HEK293 (cell line): ENCODE data around the gene HMX2.
A peak's percentile ranks its signal among the peaks of the same experiment; 100 is the strongest.

Source experiments
- BCL11B ChIP-seq: fragments of 450-650 bp; formaldehyde crosslinking; IDR thresholded peaks from 2 replicates; pipeline ENCODE4 v1.5.1; 2016; ENCODE audit warnings: low read depth, missing biosample characterization, missing genetic modification characterization
- KLF16 ChIP-seq: fragments of 450-650 bp; formaldehyde crosslinking; IDR thresholded peaks from 2 replicates; pipeline ENCODE4 v1.5.1; 2017; ENCODE audit warnings: missing biosample characterization, missing genetic modification characterization
- KLF7 ChIP-seq: fragments of 450-650 bp; formaldehyde crosslinking; IDR thresholded peaks from 2 replicates; pipeline ENCODE4 v1.5.1; 2016; ENCODE audit warnings: missing biosample characterization, missing genetic modification characterization, borderline replicate concordance
- MEIS1 ChIP-seq: sonication (generic); formaldehyde crosslinking; IDR thresholded peaks from 2 replicates; pipeline ENCODE4 v1.8.1; 2022; ENCODE audit warnings: missing genetic modification reagents, mild to moderate bottlenecking, borderline replicate concordance
- SALL2 ChIP-seq: fragments of 450-650 bp; formaldehyde crosslinking; IDR thresholded peaks from 2 replicates; pipeline ENCODE4 v1.5.0; 2017; ENCODE audit warnings: missing biosample characterization, mild to moderate bottlenecking, missing genetic modification characterization, borderline replicate concordance
- SETDB1 ChIP-seq: IDR thresholded peaks from one replicate; pipeline ENCODE4 v1.6.1; 2017; ENCODE audit warnings: mild to moderate bottlenecking, low read length, moderate library complexity, mixed read lengths; ENCODE audit not compliant: insufficient read length
- TRIM28 ChIP-seq: IDR thresholded peaks from 2 replicates; pipeline ENCODE4 v1.6.1; 2011; ENCODE audit warnings: low read length, control low read depth, borderline replicate concordance
- ZBTB17 ChIP-seq: fragments of 450-650 bp; formaldehyde crosslinking; IDR thresholded peaks from 2 replicates; pipeline ENCODE4 v1.5.1; 2016; ENCODE audit warnings: missing biosample characterization, missing genetic modification characterization
- ZBTB21 ChIP-seq: fragments of 450-650 bp; formaldehyde crosslinking; IDR thresholded peaks from 2 replicates; pipeline ENCODE4 v1.5.1; 2017; ENCODE audit warnings: missing biosample characterization, missing genetic modification characterization
- ZIC2 ChIP-seq: fragments of 450-650 bp; formaldehyde crosslinking; IDR thresholded peaks from 2 replicates; pipeline ENCODE4 v1.5.1; 2016; ENCODE audit warnings: missing biosample characterization, missing genetic modification characterization
- ZNF140 ChIP-seq: fragments of 450-650 bp; formaldehyde crosslinking; IDR thresholded peaks from 2 replicates; pipeline ENCODE4 v1.5.1; 2016; ENCODE audit warnings: missing biosample characterization, missing genetic modification characterization
- ZNF2 ChIP-seq: fragments of 450-650 bp; formaldehyde crosslinking; IDR thresholded peaks from 2 replicates; pipeline ENCODE4 v1.5.1; 2016; ENCODE audit warnings: missing biosample characterization, missing genetic modification characterization
- ZNF202 ChIP-seq: fragments of 450-650 bp; formaldehyde crosslinking; IDR thresholded peaks from 2 replicates; pipeline ENCODE4 v1.5.1; 2016; ENCODE audit warnings: missing biosample characterization, missing genetic modification characterization, borderline replicate concordance
- ZNF248 ChIP-seq: fragments of 450-650 bp; formaldehyde crosslinking; IDR thresholded peaks from 2 replicates; pipeline ENCODE4 v1.5.1; 2017; ENCODE audit warnings: missing biosample characterization, missing genetic modification characterization
- ZNF274 ChIP-seq, 2 experiments: fragments of 200-500 bp in 1 of 2; fragments of 450-650 bp in 1 of 2; sonication (Bioruptor generic) in 1 of 2; formaldehyde crosslinking in 1 of 2; IDR thresholded peaks; 2 replicates each; pipeline versions ENCODE4 v1.5.1 to v1.6.1; 2014 to 2016; ENCODE audit warnings: borderline replicate concordance in 1 of 2, inconsistent platforms in 1 of 2, low read length in 1 of 2, missing biosample characterization in 1 of 2, missing genetic modification characterization in 1 of 2
- ZNF350 ChIP-seq: fragments of 450-650 bp; formaldehyde crosslinking; IDR thresholded peaks from 2 replicates; pipeline ENCODE4 v1.5.0; 2017; ENCODE audit warnings: missing biosample characterization, mild to moderate bottlenecking, missing genetic modification characterization
- ZNF416 ChIP-seq: fragments of 450-650 bp; formaldehyde crosslinking; IDR thresholded peaks from 2 replicates; pipeline ENCODE4 v1.5.1; 2016; ENCODE audit warnings: missing biosample characterization, missing genetic modification characterization
- ZNF426 ChIP-seq: fragments of 450-650 bp; formaldehyde crosslinking; IDR thresholded peaks from 2 replicates; pipeline ENCODE4 v1.5.1; 2017; ENCODE audit warnings: missing biosample characterization, missing genetic modification characterization, mild to moderate bottlenecking, inconsistent platforms, moderate library complexity
- ZNF544 ChIP-seq: fragments of 450-650 bp; formaldehyde crosslinking; IDR thresholded peaks from 2 replicates; pipeline ENCODE4 v1.5.0; 2017; ENCODE audit warnings: missing biosample characterization, missing genetic modification characterization
- ZNF548 ChIP-seq: fragments of 450-650 bp; formaldehyde crosslinking; IDR thresholded peaks from 2 replicates; pipeline ENCODE4 v1.5.1; 2016; ENCODE audit warnings: missing biosample characterization, missing genetic modification characterization
- ZNF555 ChIP-seq: fragments of 450-650 bp; formaldehyde crosslinking; conservative IDR thresholded peaks from 2 replicates; pipeline ENCODE4 v1.5.1; 2017; ENCODE audit warnings: missing biosample characterization, mild to moderate bottlenecking, missing genetic modification characterization, inconsistent platforms
- ZNF558 ChIP-seq: fragments of 450-650 bp; formaldehyde crosslinking; IDR thresholded peaks from 2 replicates; pipeline ENCODE4 v1.5.1; 2016; ENCODE audit warnings: missing biosample characterization, missing genetic modification characterization
- ZNF571 ChIP-seq: fragments of 450-650 bp; formaldehyde crosslinking; IDR thresholded peaks from 2 replicates; pipeline ENCODE4 v1.5.0; 2017; ENCODE audit warnings: missing biosample characterization, missing genetic modification characterization
- ZNF621 ChIP-seq: fragments of 450-650 bp; formaldehyde crosslinking; IDR thresholded peaks from 2 replicates; pipeline ENCODE4 v1.5.1; 2017; ENCODE audit warnings: missing biosample characterization, missing genetic modification characterization
- ZNF664 ChIP-seq: fragments of 450-650 bp; formaldehyde crosslinking; IDR thresholded peaks from 2 replicates; pipeline ENCODE4 v1.5.1; 2016; ENCODE audit warnings: missing biosample characterization, missing genetic modification characterization
- ZSCAN30 ChIP-seq: fragments of 450-650 bp; IDR thresholded peaks from 2 replicates; pipeline ENCODE4 v1.5.1; 2018; ENCODE audit warnings: missing biosample characterization, mild to moderate bottlenecking, missing genetic modification characterization, moderate library complexity
- TF ChIP-seq, protein P1 (sequence below): fragments of 450-650 bp; formaldehyde crosslinking; IDR thresholded peaks from 2 replicates; pipeline ENCODE4 v1.5.1; 2016; ENCODE audit warnings: missing biosample characterization, missing genetic modification characterization
- TF ChIP-seq, protein P2 (sequence below): fragments of 450-650 bp; formaldehyde crosslinking; conservative IDR thresholded peaks from 2 replicates; pipeline ENCODE4 v1.5.1; 2016; ENCODE audit warnings: low read depth, missing biosample characterization, missing genetic modification characterization
- TF ChIP-seq, protein P3 (sequence below): fragments of 450-650 bp; formaldehyde crosslinking; IDR thresholded peaks from 2 replicates; pipeline ENCODE4 v1.5.1; 2016; ENCODE audit warnings: missing biosample characterization, missing genetic modification characterization
- TF ChIP-seq, protein P4 (sequence below): fragments of 450-650 bp; formaldehyde crosslinking; IDR thresholded peaks from 2 replicates; pipeline ENCODE4 v1.5.1; 2017; ENCODE audit warnings: missing biosample characterization, mild to moderate bottlenecking, missing genetic modification characterization, moderate library complexity
- TF ChIP-seq, protein P5 (sequence below): fragments of 450-650 bp; formaldehyde crosslinking; IDR thresholded peaks from 2 replicates; pipeline ENCODE4 v1.5.1; 2016; ENCODE audit warnings: missing biosample characterization, missing genetic modification characterization

HMX2 gene

DNA sequence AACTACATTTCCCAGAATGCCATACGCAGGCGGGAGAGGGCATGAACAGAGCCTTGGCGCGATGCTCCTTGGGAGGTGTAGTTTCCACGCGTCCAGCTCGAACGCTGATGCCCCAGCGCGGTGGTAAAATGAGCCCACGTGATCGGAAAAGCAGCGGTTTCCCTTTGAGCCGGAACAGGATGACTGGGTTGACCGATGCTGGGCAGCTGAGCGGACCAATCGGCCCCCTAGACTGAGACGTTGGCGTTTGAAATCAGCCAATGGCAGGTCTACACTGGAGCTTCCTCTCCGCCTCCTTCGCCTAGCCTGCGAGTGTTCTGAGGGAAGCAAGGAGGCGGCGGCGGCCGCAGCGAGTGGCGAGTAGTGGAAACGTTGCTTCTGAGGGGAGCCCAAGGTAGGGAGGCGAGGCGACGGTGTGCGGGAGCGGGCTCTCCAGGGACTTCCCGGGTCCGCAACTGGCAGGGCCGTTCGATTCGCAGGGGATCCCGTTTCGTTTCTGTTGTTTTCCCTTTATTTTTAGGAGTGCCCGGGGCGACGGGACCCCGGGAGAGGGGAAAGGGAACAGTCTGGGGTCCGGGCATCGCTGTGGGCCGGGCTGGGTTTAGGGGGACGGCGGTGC is 6.3 kb downstream of the HMX2 start, which contains the start of gene BUB3 (continued):
- TF ChIP-seq MEIS1 (no peak), ZNF248 (no peak), SETDB1 (no peak), ZBTB17 (tag by site-specific recombination) (peak; percentile 85), ZNF426 (no peak), ZBTB21 (tag by site-specific recombination) (no peak), ZNF571 (tag by site-specific recombination) (no peak), ZNF555 (tag by site-specific recombination) (no peak), BCL11B (tag by site-specific recombination) (no peak), ZNF664 (no peak), ZNF558 (tag by site-specific recombination) (no peak), ZIC2 (tag by site-specific recombination) (no peak), ZNF202 (tag by site-specific recombination) (no peak), ZNF350 (tag by site-specific recombination) (no peak), ZNF544 (tag by site-specific recombination) (no peak), ZNF621 (tag by site-specific recombination) (no peak), TRIM28 (no peak; the same call in 1 of the 2 replicates), KLF16 (peak; percentile 20; the same call in 1 of the 2 replicates), SALL2 (tag by site-specific recombination) (no peak), ZSCAN30 (tag by site-specific recombination) (no peak), ZNF274 (IDR thresholded peaks at IDR 0.05; ENCODE audit: low read length) (no peak), ZNF274 (tag by site-specific recombination; IDR thresholded peaks at IDR 0.05; ENCODE audit: borderline replicate concordance) (no peak), ZNF548 (tag by site-specific recombination) (no peak), ZNF416 (tag by site-specific recombination) (no peak), KLF7 (tag by site-specific recombination) (peak; percentile 73; the same call in 1 of the 2 replicates), ZNF2 (tag by site-specific recombination) (peak; percentile 62), ZNF140 (no peak)
- TF ChIP-seq, protein P1, sequence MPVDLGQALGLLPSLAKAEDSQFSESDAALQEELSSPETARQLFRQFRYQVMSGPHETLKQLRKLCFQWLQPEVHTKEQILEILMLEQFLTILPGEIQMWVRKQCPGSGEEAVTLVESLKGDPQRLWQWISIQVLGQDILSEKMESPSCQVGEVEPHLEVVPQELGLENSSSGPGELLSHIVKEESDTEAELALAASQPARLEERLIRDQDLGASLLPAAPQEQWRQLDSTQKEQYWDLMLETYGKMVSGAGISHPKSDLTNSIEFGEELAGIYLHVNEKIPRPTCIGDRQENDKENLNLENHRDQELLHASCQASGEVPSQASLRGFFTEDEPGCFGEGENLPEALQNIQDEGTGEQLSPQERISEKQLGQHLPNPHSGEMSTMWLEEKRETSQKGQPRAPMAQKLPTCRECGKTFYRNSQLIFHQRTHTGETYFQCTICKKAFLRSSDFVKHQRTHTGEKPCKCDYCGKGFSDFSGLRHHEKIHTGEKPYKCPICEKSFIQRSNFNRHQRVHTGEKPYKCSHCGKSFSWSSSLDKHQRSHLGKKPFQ (tag by site-specific recombination) = no peak
- TF ChIP-seq, protein P2, sequence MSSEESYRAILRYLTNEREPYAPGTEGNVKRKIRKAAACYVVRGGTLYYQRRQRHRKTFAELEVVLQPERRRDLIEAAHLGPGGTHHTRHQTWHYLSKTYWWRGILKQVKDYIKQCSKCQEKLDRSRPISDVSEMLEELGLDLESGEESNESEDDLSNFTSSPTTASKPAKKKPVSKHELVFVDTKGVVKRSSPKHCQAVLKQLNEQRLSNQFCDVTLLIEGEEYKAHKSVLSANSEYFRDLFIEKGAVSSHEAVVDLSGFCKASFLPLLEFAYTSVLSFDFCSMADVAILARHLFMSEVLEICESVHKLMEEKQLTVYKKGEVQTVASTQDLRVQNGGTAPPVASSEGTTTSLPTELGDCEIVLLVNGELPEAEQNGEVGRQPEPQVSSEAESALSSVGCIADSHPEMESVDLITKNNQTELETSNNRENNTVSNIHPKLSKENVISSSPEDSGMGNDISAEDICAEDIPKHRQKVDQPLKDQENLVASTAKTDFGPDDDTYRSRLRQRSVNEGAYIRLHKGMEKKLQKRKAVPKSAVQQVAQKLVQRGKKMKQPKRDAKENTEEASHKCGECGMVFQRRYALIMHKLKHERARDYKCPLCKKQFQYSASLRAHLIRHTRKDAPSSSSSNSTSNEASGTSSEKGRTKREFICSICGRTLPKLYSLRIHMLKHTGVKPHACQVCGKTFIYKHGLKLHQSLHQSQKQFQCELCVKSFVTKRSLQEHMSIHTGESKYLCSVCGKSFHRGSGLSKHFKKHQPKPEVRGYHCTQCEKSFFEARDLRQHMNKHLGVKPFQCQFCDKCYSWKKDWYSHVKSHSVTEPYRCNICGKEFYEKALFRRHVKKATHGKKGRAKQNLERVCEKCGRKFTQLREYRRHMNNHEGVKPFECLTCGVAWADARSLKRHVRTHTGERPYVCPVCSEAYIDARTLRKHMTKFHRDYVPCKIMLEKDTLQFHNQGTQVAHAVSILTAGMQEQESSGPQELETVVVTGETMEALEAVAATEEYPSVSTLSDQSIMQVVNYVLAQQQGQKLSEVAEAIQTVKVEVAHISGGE (tag by site-specific recombination) = peak; percentile 77
- TF ChIP-seq, protein P3, sequence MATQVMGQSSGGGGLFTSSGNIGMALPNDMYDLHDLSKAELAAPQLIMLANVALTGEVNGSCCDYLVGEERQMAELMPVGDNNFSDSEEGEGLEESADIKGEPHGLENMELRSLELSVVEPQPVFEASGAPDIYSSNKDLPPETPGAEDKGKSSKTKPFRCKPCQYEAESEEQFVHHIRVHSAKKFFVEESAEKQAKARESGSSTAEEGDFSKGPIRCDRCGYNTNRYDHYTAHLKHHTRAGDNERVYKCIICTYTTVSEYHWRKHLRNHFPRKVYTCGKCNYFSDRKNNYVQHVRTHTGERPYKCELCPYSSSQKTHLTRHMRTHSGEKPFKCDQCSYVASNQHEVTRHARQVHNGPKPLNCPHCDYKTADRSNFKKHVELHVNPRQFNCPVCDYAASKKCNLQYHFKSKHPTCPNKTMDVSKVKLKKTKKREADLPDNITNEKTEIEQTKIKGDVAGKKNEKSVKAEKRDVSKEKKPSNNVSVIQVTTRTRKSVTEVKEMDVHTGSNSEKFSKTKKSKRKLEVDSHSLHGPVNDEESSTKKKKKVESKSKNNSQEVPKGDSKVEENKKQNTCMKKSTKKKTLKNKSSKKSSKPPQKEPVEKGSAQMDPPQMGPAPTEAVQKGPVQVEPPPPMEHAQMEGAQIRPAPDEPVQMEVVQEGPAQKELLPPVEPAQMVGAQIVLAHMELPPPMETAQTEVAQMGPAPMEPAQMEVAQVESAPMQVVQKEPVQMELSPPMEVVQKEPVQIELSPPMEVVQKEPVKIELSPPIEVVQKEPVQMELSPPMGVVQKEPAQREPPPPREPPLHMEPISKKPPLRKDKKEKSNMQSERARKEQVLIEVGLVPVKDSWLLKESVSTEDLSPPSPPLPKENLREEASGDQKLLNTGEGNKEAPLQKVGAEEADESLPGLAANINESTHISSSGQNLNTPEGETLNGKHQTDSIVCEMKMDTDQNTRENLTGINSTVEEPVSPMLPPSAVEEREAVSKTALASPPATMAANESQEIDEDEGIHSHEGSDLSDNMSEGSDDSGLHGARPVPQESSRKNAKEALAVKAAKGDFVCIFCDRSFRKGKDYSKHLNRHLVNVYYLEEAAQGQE (tag by site-specific recombination) = no peak
- TF ChIP-seq, protein P4, sequence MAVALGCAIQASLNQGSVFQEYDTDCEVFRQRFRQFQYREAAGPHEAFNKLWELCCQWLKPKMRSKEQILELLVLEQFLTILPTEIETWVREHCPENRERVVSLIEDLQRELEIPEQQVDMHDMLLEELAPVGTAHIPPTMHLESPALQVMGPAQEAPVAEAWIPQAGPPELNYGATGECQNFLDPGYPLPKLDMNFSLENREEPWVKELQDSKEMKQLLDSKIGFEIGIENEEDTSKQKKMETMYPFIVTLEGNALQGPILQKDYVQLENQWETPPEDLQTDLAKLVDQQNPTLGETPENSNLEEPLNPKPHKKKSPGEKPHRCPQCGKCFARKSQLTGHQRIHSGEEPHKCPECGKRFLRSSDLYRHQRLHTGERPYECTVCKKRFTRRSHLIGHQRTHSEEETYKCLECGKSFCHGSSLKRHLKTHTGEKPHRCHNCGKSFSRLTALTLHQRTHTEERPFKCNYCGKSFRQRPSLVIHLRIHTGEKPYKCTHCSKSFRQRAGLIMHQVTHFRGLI (tag by site-specific recombination) = peak; percentile 97
- TF ChIP-seq, protein P5, sequence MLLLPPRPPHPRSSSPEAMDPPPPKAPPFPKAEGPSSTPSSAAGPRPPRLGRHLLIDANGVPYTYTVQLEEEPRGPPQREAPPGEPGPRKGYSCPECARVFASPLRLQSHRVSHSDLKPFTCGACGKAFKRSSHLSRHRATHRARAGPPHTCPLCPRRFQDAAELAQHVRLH (tag by site-specific recombination) = peak; percentile 96
